SK-N-SH treated with all-trans-retinoic acid at 6 μM for 48 hours (cell line): ENCODE measurements around the gene AGPAT4.

Source experiments
- ATAC-seq: fragments of 200-7000 bp; cut with Tn5 transposase; 3 replicates; pipeline ENCODE4 v1.9.1; 2020; ENCODE audit warnings: mild to moderate bottlenecking, moderate library complexity
- ARNTL ChIP-seq: fragments of 450-650 bp; formaldehyde crosslinking; IDR thresholded peaks from 2 replicates; pipeline ENCODE4 v1.5.0; 2020; ENCODE audit warnings: low read depth, mild to moderate bottlenecking, moderate library complexity, borderline replicate concordance
- BACH2 ChIP-seq: fragments of 250-450 bp; sonication (Bioruptor Pico); IDR thresholded peaks from 2 replicates; pipeline ENCODE4 v1.9.0; 2021; ENCODE audit warnings: mild to moderate bottlenecking, borderline replicate concordance
- CSDC2 ChIP-seq: fragments of 250-450 bp; sonication (Bioruptor Pico); IDR thresholded peaks from 2 replicates; pipeline ENCODE4 v1.5.0; 2020; ENCODE audit warnings: mild to moderate bottlenecking, moderate library complexity
- ESRRG ChIP-seq: fragments of 250-450 bp; sonication (Bioruptor Pico); IDR thresholded peaks from 2 replicates; pipeline ENCODE4 v1.6.1; 2021; ENCODE audit warnings: mild to moderate bottlenecking
- GLIS3 ChIP-seq: fragments of 250-450 bp; sonication (Bioruptor Pico); IDR thresholded peaks from 2 replicates; pipeline ENCODE4 v1.5.0; 2020; ENCODE audit warnings: mild to moderate bottlenecking, moderate library complexity
- ISL1 ChIP-seq: fragments of 250-450 bp; sonication (Bioruptor Pico); IDR thresholded peaks from 2 replicates; pipeline ENCODE4 v2.1.2; 2022; ENCODE audit warnings: mild to moderate bottlenecking, moderate library complexity
- PPARA ChIP-seq: fragments of 250-450 bp; sonication (Bioruptor Pico); IDR thresholded peaks from 2 replicates; pipeline ENCODE4 v1.5.0; 2020; ENCODE audit warnings: mild to moderate bottlenecking, borderline replicate concordance
- RARB ChIP-seq: fragments of 250-450 bp; sonication (Bioruptor Pico); IDR thresholded peaks from 2 replicates; pipeline ENCODE4 v1.8.0; 2021; ENCODE audit warnings: mild to moderate bottlenecking, moderate library complexity
- SNAI2 ChIP-seq: fragments of 250-450 bp; sonication (Bioruptor Pico); IDR thresholded peaks from 2 replicates; pipeline ENCODE4 v1.5.0; 2020; ENCODE audit warnings: mild to moderate bottlenecking, moderate library complexity
- TCF4 ChIP-seq: fragments of 250-450 bp; sonication (Bioruptor Pico); IDR thresholded peaks from 2 replicates; pipeline ENCODE4 v1.8.0; 2021; ENCODE audit warnings: mild to moderate bottlenecking, moderate library complexity, borderline replicate concordance
- TOX ChIP-seq: fragments of 250-450 bp; sonication (Bioruptor Pico); IDR thresholded peaks from 2 replicates; pipeline ENCODE4 v1.8.0; 2021; ENCODE audit warnings: mild to moderate bottlenecking, moderate library complexity, borderline replicate concordance
- ZC3H10 ChIP-seq: fragments of 250-450 bp; sonication (Bioruptor Pico); IDR thresholded peaks from 2 replicates; pipeline ENCODE4 v1.5.1; 2021; ENCODE audit warnings: mild to moderate bottlenecking, moderate library complexity
- ZFP3 ChIP-seq: fragments of 250-450 bp; sonication (Bioruptor Pico); IDR thresholded peaks from 2 replicates; pipeline ENCODE4 v1.5.0; 2020; ENCODE audit warnings: mild to moderate bottlenecking, moderate library complexity
- ZNF565 ChIP-seq: fragments of 450-650 bp; formaldehyde crosslinking; conservative IDR thresholded peaks from 2 replicates; pipeline ENCODE4 v1.5.0; 2020; ENCODE audit warnings: low read depth, mild to moderate bottlenecking, moderate library complexity
- ZNF70 ChIP-seq: fragments of 450-650 bp; formaldehyde crosslinking; IDR thresholded peaks from 2 replicates; pipeline ENCODE4 v1.5.0; 2020; ENCODE audit warnings: mild to moderate bottlenecking, moderate library complexity
- ZNF8 ChIP-seq: fragments of 450-650 bp; formaldehyde crosslinking; IDR thresholded peaks from 2 replicates; pipeline ENCODE4 v1.5.0; 2020; ENCODE audit warnings: mild to moderate bottlenecking, moderate library complexity
- TF ChIP-seq, protein P1 (sequence below): fragments of 250-450 bp; sonication (Bioruptor Pico); IDR thresholded peaks from 2 replicates; pipeline ENCODE4 v1.5.1; 2021; ENCODE audit warnings: mild to moderate bottlenecking, moderate library complexity
- TF ChIP-seq, protein P2 (sequence below): fragments of 250-450 bp; sonication (Bioruptor Pico); IDR thresholded peaks from 2 replicates; pipeline ENCODE4 v1.5.1; 2020; ENCODE audit warnings: low read depth, mild to moderate bottlenecking, moderate library complexity
- TF ChIP-seq, protein P3 (sequence below): fragments of 250-450 bp; sonication (Bioruptor Pico); IDR thresholded peaks from 2 replicates; pipeline ENCODE4 v1.8.0; 2021; ENCODE audit warnings: low read depth, mild to moderate bottlenecking, moderate library complexity, borderline replicate concordance
- TF ChIP-seq, protein P4 (sequence below): fragments of 250-450 bp; sonication (Bioruptor Pico); IDR thresholded peaks from 2 replicates; pipeline ENCODE4 v1.5.0; 2020; ENCODE audit warnings: mild to moderate bottlenecking, moderate library complexity
- TF ChIP-seq, protein P5 (sequence below): fragments of 250-450 bp; sonication (Bioruptor Pico); IDR thresholded peaks from 2 replicates; pipeline ENCODE4 v1.8.0; 2020; ENCODE audit warnings: mild to moderate bottlenecking, moderate library complexity, borderline replicate concordance

The AGPAT4 gene

DNA sequence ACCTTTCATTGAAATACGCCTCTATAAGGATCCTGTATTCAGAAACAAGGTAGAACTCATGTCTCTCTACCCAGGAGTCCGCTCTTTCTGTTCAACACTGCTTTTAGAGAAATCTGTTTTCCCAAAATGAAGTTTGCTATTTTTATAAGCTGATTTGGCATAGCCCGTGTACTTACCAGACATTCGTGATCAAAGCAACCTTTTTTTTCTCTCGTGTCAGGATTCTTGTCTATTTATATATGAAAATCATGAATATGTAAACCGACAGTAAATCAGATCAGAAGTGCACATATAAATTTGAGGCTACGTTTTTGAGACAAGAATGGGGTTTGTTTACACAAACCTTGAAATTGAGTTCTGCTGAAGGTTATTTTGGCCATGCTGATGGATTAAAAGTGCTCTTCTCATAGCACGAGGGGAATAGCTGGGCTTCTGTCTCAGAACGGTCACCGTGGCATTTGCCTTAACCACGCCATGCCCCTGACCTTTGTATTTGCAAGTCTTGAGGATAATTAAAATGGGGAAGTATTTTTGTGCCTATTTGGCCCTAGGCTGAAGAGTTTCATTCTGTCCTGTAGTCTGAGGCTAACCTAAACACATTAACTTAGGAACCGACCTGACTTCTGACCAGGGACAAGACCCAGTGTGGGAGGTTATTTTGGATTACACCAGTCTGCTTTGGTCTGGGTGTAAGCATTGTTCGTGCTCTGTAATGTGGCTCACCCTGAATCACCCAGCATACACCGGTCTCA is 163.7 kb downstream of the AGPAT4 start:
- no peak for ATAC-seq
- TF ChIP-seq, protein P1, sequence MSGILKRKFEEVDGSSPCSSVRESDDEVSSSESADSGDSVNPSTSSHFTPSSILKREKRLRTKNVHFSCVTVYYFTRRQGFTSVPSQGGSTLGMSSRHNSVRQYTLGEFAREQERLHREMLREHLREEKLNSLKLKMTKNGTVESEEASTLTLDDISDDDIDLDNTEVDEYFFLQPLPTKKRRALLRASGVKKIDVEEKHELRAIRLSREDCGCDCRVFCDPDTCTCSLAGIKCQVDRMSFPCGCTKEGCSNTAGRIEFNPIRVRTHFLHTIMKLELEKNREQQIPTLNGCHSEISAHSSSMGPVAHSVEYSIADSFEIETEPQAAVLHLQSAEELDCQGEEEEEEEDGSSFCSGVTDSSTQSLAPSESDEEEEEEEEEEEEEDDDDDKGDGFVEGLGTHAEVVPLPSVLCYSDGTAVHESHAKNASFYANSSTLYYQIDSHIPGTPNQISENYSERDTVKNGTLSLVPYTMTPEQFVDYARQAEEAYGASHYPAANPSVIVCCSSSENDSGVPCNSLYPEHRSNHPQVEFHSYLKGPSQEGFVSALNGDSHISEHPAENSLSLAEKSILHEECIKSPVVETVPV, result no peak
- TF ChIP-seq ESRRG (CRISPR knock-in tag) (no peak), ZNF70 (no peak), BACH2 (CRISPR knock-in tag) (no peak), CSDC2 (CRISPR knock-in tag) (no peak), ZFP3 (CRISPR knock-in tag) (no peak), ISL1 (CRISPR knock-in tag) (no peak), ARNTL (no peak)
- TF ChIP-seq, protein P2, sequence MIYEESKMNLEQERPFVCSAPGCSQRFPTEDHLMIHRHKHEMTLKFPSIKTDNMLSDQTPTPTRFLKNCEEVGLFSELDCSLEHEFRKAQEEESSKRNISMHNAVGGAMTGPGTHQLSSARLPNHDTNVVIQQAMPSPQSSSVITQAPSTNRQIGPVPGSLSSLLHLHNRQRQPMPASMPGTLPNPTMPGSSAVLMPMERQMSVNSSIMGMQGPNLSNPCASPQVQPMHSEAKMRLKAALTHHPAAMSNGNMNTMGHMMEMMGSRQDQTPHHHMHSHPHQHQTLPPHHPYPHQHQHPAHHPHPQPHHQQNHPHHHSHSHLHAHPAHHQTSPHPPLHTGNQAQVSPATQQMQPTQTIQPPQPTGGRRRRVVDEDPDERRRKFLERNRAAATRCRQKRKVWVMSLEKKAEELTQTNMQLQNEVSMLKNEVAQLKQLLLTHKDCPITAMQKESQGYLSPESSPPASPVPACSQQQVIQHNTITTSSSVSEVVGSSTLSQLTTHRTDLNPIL (CRISPR knock-in tag), result no peak
- TF ChIP-seq, all 23 proteins: peak for 0

DNA sequence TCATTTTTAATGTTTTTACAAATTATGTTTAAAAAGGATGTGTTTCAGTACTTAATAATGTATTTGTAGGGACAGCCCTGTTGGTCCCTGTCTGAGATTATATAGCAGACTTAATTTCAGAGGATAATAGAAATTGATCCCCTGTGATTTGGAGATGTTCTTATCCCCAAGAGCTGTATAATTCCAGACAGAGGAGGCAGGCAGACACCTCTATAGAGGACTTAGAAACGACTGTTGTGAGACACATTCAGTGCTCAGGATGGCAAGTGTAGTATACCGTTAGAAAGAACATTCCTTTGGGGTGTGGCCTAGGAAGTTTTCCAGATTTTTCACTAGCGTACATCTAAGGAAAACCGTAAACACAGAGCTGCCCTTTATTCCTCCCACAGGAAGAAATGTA is 164.5 kb downstream of the AGPAT4 start:
- TF ChIP-seq ZC3H10 (CRISPR knock-in tag), result no peak
- no peak for TF ChIP-seq SNAI2 (CRISPR knock-in tag)
- TF ChIP-seq PPARA (CRISPR knock-in tag), result no peak
- no peak for ATAC-seq

DNA sequence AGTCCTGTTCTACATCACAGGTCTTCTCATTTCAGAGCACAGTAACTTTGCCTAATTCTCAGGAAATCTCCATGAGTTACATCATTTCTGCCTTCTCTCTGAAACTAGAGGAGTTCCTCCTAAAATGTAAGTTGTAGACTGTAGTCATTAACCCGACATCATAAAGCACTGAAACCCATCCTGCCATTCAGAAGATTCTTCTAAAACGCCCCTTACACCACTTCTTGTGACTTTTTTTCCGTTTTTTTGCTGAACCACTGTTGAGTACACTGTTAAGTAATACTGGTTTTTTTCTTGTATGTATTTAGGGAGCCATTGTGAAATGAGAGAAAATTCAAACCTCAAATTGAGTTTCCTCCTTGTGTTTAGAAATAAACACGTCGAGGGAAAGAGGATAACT is 164.9 kb downstream of the AGPAT4 start:
- no peak for TF ChIP-seq ISL1 (CRISPR knock-in tag)
- TF ChIP-seq ZNF565 (CRISPR knock-in tag), result no peak
- TF ChIP-seq, protein P3, sequence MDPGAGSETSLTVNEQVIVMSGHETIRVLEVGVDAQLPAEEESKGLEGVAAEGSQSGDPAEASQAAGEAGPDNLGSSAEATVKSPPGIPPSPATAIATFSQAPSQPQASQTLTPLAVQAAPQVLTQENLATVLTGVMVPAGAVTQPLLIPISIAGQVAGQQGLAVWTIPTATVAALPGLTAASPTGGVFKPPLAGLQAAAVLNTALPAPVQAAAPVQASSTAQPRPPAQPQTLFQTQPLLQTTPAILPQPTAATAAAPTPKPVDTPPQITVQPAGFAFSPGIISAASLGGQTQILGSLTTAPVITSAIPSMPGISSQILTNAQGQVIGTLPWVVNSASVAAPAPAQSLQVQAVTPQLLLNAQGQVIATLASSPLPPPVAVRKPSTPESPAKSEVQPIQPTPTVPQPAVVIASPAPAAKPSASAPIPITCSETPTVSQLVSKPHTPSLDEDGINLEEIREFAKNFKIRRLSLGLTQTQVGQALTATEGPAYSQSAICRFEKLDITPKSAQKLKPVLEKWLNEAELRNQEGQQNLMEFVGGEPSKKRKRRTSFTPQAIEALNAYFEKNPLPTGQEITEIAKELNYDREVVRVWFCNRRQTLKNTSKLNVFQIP (CRISPR knock-in tag), result no peak
- TF ChIP-seq ARNTL, result no peak
- TF ChIP-seq ZFP3 (CRISPR knock-in tag), result no peak
- no peak for TF ChIP-seq RARB
- TF ChIP-seq, protein P4, sequence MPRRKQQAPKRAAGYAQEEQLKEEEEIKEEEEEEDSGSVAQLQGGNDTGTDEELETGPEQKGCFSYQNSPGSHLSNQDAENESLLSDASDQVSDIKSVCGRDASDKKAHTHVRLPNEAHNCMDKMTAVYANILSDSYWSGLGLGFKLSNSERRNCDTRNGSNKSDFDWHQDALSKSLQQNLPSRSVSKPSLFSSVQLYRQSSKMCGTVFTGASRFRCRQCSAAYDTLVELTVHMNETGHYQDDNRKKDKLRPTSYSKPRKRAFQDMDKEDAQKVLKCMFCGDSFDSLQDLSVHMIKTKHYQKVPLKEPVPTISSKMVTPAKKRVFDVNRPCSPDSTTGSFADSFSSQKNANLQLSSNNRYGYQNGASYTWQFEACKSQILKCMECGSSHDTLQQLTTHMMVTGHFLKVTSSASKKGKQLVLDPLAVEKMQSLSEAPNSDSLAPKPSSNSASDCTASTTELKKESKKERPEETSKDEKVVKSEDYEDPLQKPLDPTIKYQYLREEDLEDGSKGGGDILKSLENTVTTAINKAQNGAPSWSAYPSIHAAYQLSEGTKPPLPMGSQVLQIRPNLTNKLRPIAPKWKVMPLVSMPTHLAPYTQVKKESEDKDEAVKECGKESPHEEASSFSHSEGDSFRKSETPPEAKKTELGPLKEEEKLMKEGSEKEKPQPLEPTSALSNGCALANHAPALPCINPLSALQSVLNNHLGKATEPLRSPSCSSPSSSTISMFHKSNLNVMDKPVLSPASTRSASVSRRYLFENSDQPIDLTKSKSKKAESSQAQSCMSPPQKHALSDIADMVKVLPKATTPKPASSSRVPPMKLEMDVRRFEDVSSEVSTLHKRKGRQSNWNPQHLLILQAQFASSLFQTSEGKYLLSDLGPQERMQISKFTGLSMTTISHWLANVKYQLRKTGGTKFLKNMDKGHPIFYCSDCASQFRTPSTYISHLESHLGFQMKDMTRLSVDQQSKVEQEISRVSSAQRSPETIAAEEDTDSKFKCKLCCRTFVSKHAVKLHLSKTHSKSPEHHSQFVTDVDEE (CRISPR knock-in tag), result no peak
- TF ChIP-seq TOX (CRISPR knock-in tag), result no peak
- no peak for TF ChIP-seq ZNF70
- TF ChIP-seq GLIS3, result no peak
- no peak for TF ChIP-seq BACH2 (CRISPR knock-in tag)
- no peak for TF ChIP-seq ZNF8
- no peak for TF ChIP-seq SNAI2 (CRISPR knock-in tag)
- TF ChIP-seq TCF4, result no peak
- TF ChIP-seq, protein P5, sequence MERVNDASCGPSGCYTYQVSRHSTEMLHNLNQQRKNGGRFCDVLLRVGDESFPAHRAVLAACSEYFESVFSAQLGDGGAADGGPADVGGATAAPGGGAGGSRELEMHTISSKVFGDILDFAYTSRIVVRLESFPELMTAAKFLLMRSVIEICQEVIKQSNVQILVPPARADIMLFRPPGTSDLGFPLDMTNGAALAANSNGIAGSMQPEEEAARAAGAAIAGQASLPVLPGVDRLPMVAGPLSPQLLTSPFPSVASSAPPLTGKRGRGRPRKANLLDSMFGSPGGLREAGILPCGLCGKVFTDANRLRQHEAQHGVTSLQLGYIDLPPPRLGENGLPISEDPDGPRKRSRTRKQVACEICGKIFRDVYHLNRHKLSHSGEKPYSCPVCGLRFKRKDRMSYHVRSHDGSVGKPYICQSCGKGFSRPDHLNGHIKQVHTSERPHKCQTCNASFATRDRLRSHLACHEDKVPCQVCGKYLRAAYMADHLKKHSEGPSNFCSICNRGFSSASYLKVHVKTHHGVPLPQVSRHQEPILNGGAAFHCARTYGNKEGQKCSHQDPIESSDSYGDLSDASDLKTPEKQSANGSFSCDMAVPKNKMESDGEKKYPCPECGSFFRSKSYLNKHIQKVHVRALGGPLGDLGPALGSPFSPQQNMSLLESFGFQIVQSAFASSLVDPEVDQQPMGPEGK (CRISPR knock-in tag), result no peak
- TF ChIP-seq PPARA (CRISPR knock-in tag), result no peak
- ATAC-seq, result no peak
